ENCODE results near the gene PLA2G2C. TPM values are rescaled to one million over a fixed set of nuclear protein-coding genes. Genes with fewer than 3 reads are reported as not detected.

Gene PLA2G2C
- total and polyA plus RNA-seq, 2 of the 13 experiments (the other 11 are each of a cell fraction or from before 2014, with no cell fraction given), result not detected

- ChIA-PET POLR2A (no interaction called here), CTCF (ENCODE audit: low intra/inter-chr PET ratio, low total read pairs) (no interaction called here)
- Histone ChIP-seq H3K4me3 (replicated peaks in 1 of 3; ENCODE audit: insufficient read depth in 1 of 3, low read depth in 2 of 3, low read length in 3 of 3) (no peak overlapping the region), H3K27me3 (ENCODE audit: control insufficient read depth in 1 of 2, insufficient read depth in 2 of 2, low read length in 2 of 2) (peaks cover 4 to 77% of the 10 kb centered on the region in 2 experiments; a peak in 3 of 5 replicates), H2AFZ (ENCODE audit: low read length) (no peak overlapping the region), H3K4me2 (ENCODE audit: low read depth, low read length) (no peak overlapping the region), H3K79me2 (ENCODE audit: insufficient read depth, low read length) (no peaks in the 10 kb centered on the region), H3K27ac (ENCODE audit: extremely low read length, insufficient read depth, low read length) (no peak overlapping the region), H4K20me1 (ENCODE audit: insufficient read depth, low read length) (no peaks in the 10 kb centered on the region), H3K4me1 (ENCODE audit: insufficient read depth, low read length) (no peaks in the 10 kb centered on the region), H3K36me3 (replicated peaks in 1 of 2; ENCODE audit: control insufficient read depth in 1 of 2, insufficient read depth in 2 of 2, low read length in 2 of 2) (no peaks in the 10 kb centered on the region), H3K9me3 (ENCODE audit: low read length) (no peaks in the 10 kb centered on the region), H3K9ac (ENCODE audit: insufficient read depth, low read depth, low read length) (no peak overlapping the region)
- TF ChIP-seq THAP9 (CRISPR knock-in tag; IDR thresholded peaks at IDR 0.05; ENCODE audit: borderline replicate concordance) (no peak), GLMP (CRISPR knock-in tag; IDR thresholded peaks at IDR 0.05; ENCODE audit: borderline replicate concordance) (no peak), ZBED4 (CRISPR knock-in tag; IDR thresholded peaks at IDR 0.05; ENCODE audit: borderline replicate concordance) (no peak), KAT8 (CRISPR knock-in tag; IDR thresholded peaks at IDR 0.05) (no peak), KDM5A (IDR thresholded peaks at IDR 0.05; ENCODE audit: borderline replicate concordance, low read length) (no peak), THAP11 (CRISPR knock-in tag; IDR thresholded peaks at IDR 0.05) (no peak), ETV6 (CRISPR knock-in tag; conservative IDR thresholded peaks at IDR 0.05) (no peak)
- DNase-seq (ENCODE audit: low spot score), result no peak
- ATAC-seq, result no peak
- intact Hi-C loops (cut with micrococcal nuclease; ENCODE audit: unreplicated experiment) (no loop called here), in situ Hi-C loops (cut with HindIII; ENCODE audit: extremely low pct_ligation_motif_present, low pct_unique_long_range_greater_than_20kb) (loop anchor here (5.0 kb wide), 1 partner anchor 268 kb away; no protein-coding TSS in a partner anchor)
- WGBS (ENCODE audit: low lambda C conversion rate), result 27% methylated on average over 3 of the region's 3 CpGs
- BruUV-seq (replicated peaks), result no TSS peak
- no peak for FAIRE-seq
Observed at GRCh38 chr1:20224546-20224945, 38.2 kb upstream of the PLA2G2C start.

Data from HepG2 (cell line).